CD4-positive, alpha-beta T cell treated with Interleukin-17A for 1 hour (primary cell): Measurements from ENCODE around the gene PKD2.
A peak's percentile ranks its signal among the peaks of the same experiment; 100 is the strongest.
"Not testable (repeated sequence)": the region's sequence is repeated elsewhere in the genome, so short reads cannot be mapped to it uniquely, and the experiment has no call there.

Source experiments
- DNase-seq: peaks from one replicate; pipeline ENCODE4 v3.0.0-alpha.2; 2020

The PKD2 gene

DNA sequence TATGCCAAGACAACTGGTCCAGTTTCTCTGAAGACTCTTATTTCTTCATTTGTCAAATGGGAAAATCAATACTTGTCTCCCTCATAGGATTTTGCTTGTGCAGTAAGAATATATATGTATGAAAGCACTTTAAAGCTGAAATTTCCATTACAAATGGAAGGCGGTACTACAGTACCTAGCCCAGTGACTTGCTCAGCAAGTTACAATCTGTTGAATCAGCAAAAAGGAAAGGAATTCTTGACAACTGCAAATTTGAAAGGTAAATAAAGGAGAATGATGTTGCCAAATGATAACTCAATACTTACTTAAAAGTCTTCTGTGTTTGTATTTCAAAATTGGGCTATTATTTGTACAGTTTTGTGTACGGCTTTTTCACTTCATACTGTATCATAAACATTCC, 71.1 kb downstream of the PKD2 start:
- no peak for DNase-seq

DNA sequence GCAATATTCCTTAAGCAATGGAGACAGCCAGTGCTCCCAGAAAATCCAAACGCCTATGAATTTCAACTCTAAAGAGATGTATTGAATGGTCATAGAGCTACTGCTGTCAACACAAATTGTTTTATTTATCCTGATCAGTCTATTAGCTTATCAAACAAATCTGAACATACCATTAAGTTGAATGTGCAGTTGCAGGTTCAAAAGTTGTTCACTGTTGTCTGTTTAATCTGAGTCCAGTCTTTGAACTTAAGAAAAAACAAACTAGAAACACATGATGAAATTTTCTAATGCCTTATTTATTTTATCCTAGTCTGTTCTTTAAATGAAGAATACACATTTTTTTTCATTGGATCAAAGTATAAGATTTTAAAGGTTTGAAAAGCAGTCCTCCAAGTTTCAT, 73.2 kb downstream of the PKD2 start:
- no peak for DNase-seq

DNA sequence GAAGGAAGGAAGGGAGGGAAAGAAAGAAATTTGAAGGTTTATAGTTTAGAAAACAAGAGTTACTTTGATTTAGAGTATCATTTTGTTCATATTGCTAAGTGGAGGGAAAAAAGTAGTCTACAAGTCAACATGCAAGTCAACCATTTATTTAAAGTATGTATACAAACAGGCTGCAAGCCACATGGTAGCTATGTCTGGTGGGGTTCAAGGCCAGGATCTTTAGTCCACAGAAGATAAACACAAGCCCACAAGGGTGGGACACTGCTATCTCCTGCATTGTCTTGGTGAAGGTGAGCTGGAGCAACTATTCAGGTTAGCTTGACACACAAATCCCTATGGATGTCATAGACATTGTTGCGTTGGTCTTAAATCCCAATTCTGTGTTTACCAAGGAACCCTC, 79.6 kb downstream of the PKD2 start:
- DNase-seq, result no peak

DNA sequence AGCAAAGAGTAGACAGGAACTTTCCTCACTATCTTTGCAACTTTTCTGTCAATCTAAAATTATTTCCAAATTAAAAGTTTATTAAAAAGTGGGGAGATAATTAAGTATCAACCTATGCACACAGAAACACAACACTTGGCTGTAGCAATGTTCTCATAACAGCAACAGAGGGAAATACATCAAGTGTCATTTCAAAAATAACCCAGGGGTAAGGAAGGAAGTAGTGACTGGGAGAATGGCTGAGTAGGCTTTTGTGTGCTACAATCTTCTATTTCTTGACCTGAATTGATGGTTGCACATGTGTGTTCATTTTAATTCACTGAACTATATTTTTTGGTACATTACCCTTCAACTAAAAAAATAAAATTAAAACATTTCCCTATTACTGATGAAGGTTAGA, 83.5 kb downstream of the PKD2 start:
- no peak for DNase-seq

DNA sequence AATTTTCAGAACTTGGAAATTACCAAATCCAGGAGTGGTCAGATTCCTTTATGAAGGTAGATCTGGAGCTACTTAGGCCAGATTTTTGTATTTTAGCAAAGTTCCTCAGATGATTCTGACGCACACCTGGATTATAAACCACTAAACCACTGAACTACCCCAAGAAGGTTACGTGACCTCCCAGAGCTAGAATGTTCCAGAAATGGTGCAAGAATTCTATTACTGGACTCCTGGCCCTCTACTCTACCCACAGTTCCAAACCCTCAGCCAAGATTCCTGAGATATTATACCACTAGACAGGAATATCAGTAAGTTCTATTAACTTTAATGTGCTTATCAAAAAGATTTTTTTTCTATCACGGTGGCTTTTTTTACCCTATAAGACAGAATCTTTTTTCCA, 83.9 kb downstream of the PKD2 start:
- no peak for DNase-seq

DNA sequence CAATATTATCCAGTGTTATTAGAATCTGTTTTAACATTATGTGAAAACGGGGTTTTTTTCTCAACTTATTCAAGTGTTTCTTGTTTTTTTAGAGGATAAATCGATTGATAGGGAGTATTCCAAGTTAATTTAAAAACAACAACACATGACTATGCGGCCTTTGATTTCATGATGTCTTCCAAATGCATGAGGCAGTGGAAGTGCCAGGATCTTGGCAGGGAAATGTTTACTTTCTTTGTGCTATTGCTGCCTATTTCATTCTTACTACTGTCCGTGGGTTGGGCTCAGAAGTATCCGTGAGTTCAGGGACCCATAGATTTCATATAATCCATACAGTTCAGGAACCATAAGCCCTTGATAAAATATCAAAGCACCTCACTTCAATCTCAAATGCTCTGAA, 86.4 kb downstream of the PKD2 start:
- no peak for DNase-seq

DNA sequence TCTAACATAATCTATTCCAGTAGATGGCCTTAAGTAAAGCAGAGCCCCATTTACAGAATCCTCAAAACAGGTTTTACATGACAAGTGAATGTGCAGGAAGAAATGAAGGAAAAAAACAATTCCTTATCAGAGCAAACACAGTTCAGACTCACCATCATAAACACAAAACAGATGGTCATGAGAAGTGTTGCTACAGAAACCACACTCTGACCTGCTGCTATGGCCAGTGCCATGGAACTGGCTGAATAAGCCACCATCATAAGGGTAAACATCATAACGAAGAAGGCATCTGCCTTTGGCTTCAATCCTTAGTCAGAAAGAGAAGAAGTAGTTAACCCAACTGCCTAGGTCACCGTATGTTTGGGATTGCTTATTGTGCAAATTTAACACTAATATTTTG, 89.9 kb downstream of the PKD2 start:
- DNase-seq, result no peak

DNA sequence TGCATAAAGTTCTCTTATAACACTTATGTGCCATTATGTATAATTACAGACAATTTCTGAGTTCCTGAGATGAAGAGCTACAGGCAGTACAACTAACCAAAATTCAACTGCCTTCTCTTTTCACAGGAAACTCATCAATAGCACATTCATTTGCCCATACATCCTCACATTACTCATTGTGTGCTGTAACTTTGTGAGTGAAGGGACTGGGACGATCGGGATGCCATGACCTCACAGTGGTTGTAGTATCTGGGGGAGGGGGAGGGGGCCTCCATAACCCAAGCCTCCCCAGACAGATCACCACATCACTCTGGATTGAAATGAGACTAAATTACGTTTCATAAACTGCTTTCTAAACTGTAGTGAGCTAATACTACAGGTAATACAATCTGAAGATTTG, 90.3 kb downstream of the PKD2 start:
- DNase-seq, result no peak

DNA sequence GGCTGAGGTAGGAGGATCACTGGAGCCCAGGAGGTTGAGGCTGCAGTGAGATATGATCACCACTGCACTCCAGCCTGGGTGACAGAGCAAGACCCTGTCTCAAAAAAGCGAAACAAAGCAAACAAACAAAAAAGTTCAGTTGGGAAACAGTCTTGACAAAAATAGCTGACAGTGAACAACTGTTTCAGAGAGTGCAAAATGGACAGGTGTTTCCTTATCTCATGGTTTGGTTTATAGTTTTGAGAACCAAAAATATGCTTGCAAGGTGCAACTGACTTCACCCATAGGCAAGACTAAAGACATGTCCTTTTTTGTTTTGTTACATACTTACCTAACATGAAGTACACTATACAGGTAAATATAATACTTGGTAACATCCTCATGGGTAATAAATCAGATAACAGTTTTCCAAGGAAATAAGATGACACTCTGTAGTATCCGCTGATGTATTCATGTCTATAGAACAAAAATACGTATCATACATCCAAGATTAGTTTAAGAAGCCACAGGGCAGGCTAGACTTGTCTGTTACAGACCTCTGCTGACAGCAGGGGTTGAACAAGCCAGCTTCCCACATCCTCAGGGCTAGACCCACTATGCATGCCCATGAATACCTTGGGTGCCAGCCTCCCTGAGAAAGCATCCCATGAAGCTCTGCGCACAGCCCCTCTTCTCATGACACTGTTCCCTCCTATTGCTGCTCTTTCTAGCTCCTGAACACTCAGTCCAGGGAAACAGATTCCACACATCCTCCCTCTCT, 91.7 kb downstream of the PKD2 start:
- no peak for DNase-seq

DNA sequence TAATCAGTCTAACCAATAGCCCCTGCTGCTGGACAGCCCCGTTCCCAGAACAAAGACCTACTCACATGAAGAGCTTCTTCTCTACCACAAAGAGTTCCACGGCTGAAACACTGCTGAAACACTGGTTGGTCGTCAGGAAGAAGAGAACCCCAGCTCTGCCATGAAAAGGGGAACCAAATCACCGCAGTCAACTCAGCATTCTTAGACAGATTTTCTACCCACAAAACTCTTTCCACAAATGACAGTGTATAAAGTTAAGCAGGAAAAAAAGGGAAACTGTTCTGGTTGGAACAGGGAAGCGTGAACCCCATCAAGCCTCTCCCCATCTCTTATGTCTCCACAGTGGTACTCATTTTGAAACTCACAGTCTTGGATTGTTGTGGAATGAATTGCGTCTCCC, 93.7 kb downstream of the PKD2 start:
- DNase-seq, result peak; percentile 2

DNA sequence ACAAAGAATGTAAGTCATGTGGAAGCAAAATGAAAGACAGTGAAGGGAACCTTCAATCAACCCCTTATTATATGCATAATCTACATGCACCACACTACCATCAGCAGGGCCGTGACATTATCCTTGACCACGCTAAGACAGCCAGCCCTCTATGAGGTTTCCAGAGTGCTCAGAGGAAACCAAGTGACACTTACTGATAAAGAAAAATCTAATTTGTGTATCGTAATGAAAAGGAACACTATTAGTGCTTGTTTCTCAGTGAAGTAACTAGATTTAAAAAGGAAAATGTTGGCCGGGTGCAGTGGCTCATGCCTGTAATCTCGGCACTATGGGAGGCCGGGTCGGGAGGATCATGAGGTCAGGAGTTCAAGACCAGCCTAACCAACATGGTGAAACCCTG, 94.6 kb downstream of the PKD2 start:
- no peak for DNase-seq

DNA sequence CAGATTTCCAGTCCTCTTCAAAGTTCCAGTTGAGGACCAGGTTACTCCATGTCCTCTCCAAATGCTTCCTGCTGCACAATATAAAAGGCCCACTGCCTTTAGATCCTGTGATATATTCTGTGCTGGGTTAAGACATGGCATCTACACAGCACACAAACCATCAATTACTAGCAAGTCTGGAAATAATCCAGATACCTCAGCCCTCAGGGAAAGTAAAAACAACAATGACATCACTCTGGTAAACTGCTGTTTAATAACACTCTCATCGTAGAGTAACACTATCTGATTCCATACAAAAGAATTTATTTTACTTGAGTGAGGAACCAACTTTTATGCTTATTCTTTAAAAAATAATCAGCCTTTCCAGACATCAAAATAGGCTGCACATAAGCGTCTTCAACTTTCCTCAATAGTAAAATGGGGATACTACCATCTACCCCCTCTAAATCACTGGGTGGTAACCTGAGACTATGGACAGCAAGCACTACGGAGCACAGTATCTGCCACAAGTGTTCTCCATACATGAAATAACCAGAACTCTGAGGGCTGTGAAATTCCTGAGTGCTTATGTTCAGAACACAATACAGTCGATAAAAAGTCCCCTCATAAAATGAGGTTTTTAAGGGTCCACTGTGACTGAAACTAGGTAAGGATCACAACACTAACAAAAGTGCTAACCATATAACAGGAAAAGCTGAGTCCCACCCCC, 97.6 kb downstream of the PKD2 start:
- DNase-seq, result no peak

DNA sequence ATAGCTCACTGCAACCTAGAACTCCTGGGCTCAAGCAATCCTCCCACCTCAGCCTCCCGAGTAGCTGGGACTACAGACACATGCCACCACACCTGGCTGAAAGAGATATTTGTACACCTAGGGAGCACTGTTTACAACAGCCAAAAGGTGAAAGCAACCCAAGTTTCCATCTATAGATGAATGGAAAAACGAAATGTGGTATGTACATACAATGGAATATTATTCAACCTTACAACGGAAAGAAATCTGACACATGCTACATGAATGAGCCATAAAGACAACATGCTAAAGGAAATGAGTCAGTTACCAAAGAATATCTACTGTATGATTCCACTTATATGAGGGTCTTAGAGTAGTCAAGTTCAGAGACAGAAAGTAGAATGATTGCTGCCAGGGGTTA, 98.8 kb downstream of the PKD2 start:
- no peak for DNase-seq

DNA sequence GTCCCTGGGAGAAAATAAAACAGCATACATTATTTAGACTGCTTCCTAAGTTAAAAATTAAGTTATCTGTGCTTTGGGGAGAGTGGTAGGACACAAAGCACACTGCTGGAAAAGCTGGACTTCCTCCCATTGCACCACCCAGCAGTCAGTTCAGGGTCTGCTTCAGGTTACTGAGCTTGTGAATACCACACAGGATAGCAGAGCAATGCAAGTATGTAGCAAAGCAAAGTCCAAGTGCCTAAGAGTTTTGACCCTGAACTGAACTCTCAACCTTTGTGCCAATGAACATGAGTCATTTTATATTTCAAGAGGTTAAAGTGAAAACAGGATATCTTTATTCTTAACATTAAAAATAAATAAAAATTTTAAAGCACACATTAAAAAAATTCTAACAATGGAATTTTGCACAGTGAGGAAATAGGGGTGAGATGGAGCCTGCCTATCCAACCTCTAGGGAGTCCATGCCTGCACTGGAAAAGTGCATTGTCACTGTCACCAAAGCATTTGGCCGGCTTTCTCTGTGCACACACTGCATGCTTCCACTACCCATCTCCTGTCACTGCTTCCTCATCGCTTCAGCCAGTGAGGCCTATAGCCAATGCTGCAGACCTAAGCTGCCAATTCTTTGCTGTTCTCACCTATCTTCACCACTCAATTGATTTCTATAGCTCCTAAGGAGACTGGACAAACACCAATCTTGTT, 100.1 kb downstream of the PKD2 start:
- no peak for DNase-seq

DNA sequence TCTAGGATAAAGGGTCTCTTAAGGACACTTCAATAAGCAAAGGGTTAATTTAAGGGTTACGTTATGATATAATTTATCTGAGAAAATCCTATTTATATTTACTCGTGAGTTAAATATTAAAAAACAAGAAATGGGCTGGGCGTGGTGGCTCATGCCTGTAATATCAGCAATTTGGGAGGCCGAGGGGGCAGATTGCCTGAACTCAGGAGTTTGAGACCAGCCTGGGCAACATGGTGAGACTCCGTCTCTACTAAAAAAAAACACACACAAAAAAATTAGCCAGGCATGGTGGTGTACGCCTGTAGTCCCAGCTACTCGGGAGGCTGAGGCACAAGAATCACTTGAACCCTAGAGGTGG, 100.7 kb downstream of the PKD2 start:
- not testable (repeated sequence) for DNase-seq

DNA sequence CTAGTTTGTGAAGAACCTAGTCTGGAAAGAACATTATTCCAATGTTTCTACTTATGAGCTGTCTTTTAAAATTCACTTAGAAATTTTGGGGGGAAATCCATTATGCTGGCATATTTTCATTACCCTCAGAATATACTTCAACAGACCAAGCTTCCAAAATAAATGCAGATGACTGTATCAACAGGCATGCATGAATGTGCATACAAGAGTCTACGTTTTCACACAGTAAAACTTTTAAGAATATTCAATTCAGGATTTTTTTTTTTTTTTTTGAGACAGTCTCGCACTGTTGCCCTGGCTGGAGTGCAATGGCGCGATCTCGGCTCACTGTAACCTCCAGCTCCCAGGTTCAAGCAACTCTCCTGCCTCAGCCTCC, 101.3 kb downstream of the PKD2 start:
- DNase-seq, result no peak

DNA sequence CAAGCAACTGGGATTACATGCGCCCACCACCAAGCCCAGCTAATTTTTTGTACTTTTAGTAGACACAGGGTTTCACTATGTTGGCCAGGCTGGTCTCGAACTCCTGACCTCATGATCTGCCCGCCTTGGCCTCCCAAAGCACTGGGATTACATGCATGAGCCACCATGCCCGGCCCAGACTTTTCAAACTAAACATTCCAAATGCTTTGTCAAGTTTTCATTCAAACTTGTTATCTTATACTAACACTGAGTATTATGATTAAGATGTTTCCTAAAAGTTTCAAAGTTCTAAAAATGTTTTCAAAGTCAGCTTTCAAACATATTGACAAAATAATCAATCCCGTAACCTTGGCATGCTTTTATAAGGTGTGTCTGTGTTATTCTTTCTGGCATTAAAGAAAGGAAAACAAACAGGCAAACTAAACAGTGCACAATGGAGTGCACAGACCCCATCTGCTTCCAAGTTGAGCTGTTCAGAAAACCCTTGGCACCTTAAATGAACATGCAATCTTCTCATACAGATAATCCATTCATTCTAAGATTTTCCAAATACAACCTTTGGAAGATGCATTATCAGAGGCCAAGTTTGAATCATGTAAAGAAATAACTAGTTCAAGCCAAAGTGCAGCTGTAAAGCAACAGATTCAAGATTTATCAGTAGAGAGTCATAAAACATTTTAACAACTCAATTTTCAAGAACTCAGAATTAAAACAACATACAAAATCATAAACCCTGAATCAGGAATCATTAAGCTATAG, 101.9 kb downstream of the PKD2 start:
- no peak for DNase-seq

DNA sequence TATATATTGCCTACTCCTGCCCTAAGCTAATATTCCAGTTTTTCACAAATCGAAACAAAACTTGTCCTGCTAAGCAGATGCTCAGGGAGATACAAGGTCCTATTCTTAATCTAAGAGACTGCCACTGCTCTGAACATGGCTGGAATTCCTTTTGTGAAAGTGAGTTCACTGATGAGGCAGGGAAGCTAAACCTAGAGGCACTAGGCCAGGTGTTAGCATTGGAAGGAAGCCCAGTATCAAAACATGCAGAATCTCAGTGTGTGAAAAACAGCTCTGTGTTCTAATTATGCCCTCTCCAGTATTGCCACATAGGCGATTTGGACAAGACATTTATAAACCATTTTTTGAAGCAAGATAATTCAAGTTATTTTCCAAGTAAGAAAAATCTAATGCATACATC, 103.4 kb downstream of the PKD2 start:
- no peak for DNase-seq

DNA sequence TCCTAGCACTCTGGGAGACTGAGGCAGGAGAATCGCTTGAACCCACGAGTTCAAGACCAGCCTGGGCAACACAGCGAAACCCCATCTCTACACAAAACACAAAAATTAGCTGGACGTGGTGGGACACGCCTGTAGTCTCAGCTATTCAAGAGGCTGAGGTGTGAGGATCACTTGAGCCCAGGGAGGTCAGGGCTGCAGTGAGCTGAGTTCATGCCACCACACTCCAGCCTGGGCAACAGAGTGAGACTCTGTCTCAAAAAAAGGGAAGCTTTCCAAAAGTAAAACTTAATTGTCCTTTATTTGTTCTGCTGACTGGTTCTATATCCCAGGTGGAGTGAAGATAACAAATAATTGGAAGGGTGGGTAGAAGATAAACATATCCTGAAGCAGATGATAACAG, 105.4 kb downstream of the PKD2 start:
- no peak for DNase-seq

DNA sequence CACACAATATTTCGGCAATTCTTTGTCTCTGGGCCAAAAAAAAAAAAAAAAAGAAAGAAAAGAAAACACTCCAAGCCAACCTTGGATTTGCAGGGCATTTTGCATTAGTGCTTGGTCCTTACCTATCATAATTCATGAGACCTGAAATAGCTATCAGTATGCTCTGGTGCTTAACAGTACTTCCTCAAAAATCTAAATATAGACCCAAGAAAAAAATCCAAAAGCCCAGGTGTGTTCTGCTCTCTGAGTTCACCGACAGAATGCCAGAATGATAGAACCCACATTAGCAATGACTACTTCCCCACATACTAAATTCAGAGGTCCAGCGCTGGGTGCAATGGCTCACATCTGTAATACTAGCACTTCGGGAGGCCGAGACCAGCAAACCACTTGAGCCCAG, 108.2 kb downstream of the PKD2 start:
- DNase-seq, result no peak

DNA sequence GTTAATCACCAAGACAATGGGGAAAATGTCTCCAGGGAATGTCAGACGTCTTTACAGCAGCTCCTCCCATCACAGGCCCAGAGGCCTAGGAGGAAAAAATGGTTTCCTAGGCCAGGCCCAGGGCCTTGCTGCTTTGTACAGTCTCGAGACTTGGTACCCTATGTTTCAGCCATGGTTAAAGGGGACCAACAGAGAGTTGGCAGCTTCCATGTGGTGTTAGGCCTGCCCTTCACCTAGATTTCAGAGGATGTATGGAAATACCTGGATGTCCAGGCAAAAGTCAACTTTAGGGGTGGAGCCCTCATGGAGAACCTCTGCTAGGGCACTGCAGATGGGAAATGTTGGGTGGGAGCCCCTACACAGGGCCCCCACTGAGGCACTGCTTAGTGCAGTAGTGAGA, 112.5 kb downstream of the PKD2 start:
- no peak for DNase-seq

DNA sequence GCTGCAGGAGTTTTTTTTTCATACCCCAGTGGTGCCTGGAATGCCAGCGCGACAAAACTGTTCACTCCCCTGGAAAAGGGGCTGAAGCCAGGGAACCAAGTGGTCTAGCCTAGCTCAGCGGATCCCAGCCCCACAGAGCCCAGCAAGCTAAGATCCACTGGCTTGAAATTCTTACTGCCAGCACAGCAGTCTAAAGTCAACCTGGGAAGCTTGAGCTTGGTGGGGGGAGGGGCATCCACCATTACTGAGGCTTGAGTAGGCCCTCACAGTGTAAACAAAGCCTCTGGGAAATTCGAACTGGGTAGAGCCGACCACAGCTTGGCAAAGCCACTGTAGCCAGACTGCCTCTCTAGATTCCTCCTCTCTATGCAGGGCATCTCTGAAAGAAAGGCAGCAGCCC, 114.8 kb downstream of the PKD2 start:
- not testable (repeated sequence) for DNase-seq
